ENCODE data around the gene PID1. TPM values are rescaled to one million over a fixed set of nuclear protein-coding genes. Genes with fewer than 3 reads are reported as not detected.

Gene PID1
- total and polyA plus RNA-seq, 3 donors from 2014 or later = 8.1 to 15.5 (median 14.8) TPM

- no peak for DNase-seq
- intact Hi-C loops (cut with DNase I; ENCODE audit: low total_unique reads) = no loop called here
- Histone ChIP-seq H3K27me3 (no peaks in the 10 kb centered on the region), H3K4me3 (no peak overlapping the region), H3K9me3 (no peaks in the 10 kb centered on the region), H3K27ac (no peak overlapping the region), H3K4me1 (no peaks in the 10 kb centered on the region), H3K36me3 (ENCODE audit: low read depth, missing control alignments) (no peaks in the 10 kb centered on the region)
- TF ChIP-seq POLR2A (IDR thresholded peaks at IDR 0.05) (no peak), CTCF (IDR thresholded peaks at IDR 0.05) (no peak)
- WGBS, 2 donors = 73 to 74% methylated on average over 1 of the region's 1 CpG
These were observed 284.1 kb downstream of the PID1 start for GRCh38 chr2:228986961-228987360.

- no peak overlapping the region for H3K27ac ChIP-seq
- 87 to 92% methylated on average over 4 of the region's 4 CpGs for WGBS, 2 donors
- H3K4me3 ChIP-seq = no peak overlapping the region
- intact Hi-C loops (cut with DNase I; ENCODE audit: low total_unique reads) = no loop called here
- H3K27me3 ChIP-seq = no peaks in the 10 kb centered on the region
- DNase-seq = no peak
- TF ChIP-seq POLR2A (IDR thresholded peaks at IDR 0.05) = no peak
- TF ChIP-seq CTCF (IDR thresholded peaks at IDR 0.05) = no peak
- H3K9me3 ChIP-seq = no peaks in the 10 kb centered on the region
- H3K36me3 ChIP-seq (ENCODE audit: low read depth, missing control alignments) = no peaks in the 10 kb centered on the region
- H3K4me1 ChIP-seq = no peaks in the 10 kb centered on the region
These were observed 287.4 kb downstream of the PID1 start for GRCh38 chr2:228983700-228984099.

GRCh38 chr2:228974169-228974568 lies 296.9 kb downstream of the PID1 start:
- WGBS, 2 donors = 70 to 85% methylated on average over 1 of the region's 1 CpG
- no peaks in the 10 kb centered on the region for H3K27me3 ChIP-seq
- no peaks in the 10 kb centered on the region for H3K36me3 ChIP-seq (ENCODE audit: low read depth, missing control alignments)
- DNase-seq = no peak
- no peak overlapping the region for H3K27ac ChIP-seq
- intact Hi-C loops (cut with DNase I; ENCODE audit: low total_unique reads) = no loop called here
- no peaks in the 10 kb centered on the region for H3K9me3 ChIP-seq
- TF ChIP-seq CTCF (IDR thresholded peaks at IDR 0.05) (no peak), POLR2A (IDR thresholded peaks at IDR 0.05) (no peak)
- no peak overlapping the region for H3K4me3 ChIP-seq
- H3K4me1 ChIP-seq = no peaks in the 10 kb centered on the region

Small RNA genes within 50 kb of the gene (small RNA-seq; reads per million reads assigned to genes)
- 0 reads per million in 2 donors for gene RN7SKP283
